Thyroid gland (tissue), 4 donors: ENCODE results near the gene SIPA1L3. TPM values are rescaled to one million over a fixed set of nuclear protein-coding genes. Genes with fewer than 3 reads are reported as not detected.

ENCODE experiments used
- small RNA-seq: library from RNA; depleted of rRNA; stranded (forward); fragments of <200 nt; gene quantifications from one replicate; pipeline ENCODE3, GENCODE V24; 2016
- total RNA-seq, 4 donors: library from RNA; depleted of rRNA; stranded (reverse); fragments of >200 nt; gene quantifications; one replicate each; pipeline ENCODE4 v1.2.3, GENCODE V29; 2016

SIPA1L3 gene
- total RNA-seq, 4 donors from 2014 or later: 39.4 to 130 (median 116) TPM

Small RNAs within 50 kb of the gene (small RNA-seq; reads per million reads assigned to genes)
- gene RN7SL663P: not detected

Other genes with a start within 250 kb of the SIPA1L3 start
- gene ZNF607, start 187.4 kb upstream of the SIPA1L3 start, total RNA-seq: 10 to 100 TPM in 3 of 4 donors, 1 to 10 TPM in 1; 8.0 to 15.8 (median 11.1) TPM
- 10 to 100 TPM; 15.5 to 26.3 (median 22.3) TPM for gene ZNF573, start 127.6 kb upstream of the SIPA1L3 start, total RNA-seq
- gene WDR87, start 614 bp upstream of the SIPA1L3 start, total RNA-seq: under 1 TPM in 1 of 4 donors, not detected in 3; under 0.01 TPM